GM19193 (cell line): ENCODE data around the gene LANCL2.

Experiments used
- POLR2A ChIP-seq: IDR thresholded peaks from 4 replicates; pipeline ENCODE4 v1.6.1; 2011; ENCODE audit not compliant: insufficient read depth, insufficient read length; ENCODE audit errors: extremely low read depth

Gene LANCL2

GRCh38 chr7:55411844-55412243 lies 46.7 kb downstream of the LANCL2 start:
- TF ChIP-seq POLR2A: no peak

- no peak for TF ChIP-seq POLR2A
These were observed 48.3 kb downstream of the LANCL2 start for GRCh38 chr7:55413442-55413841.

GRCh38 chr7:55415173-55415778 lies 50.1 kb downstream of the LANCL2 start:
- TF ChIP-seq POLR2A: no peak

GRCh38 chr7:55420530-55420929 lies 55.4 kb downstream of the LANCL2 start:
- no peak for TF ChIP-seq POLR2A

GRCh38 chr7:55423277-55423711 lies 58.2 kb downstream of the LANCL2 start:
- TF ChIP-seq POLR2A: no peak

GRCh38 chr7:55423891-55424290 lies 58.8 kb downstream of the LANCL2 start:
- TF ChIP-seq POLR2A: no peak

- no peak for TF ChIP-seq POLR2A
These were observed 60.1 kb downstream of the LANCL2 start for GRCh38 chr7:55425141-55425752.

- TF ChIP-seq POLR2A: no peak
These were observed 61.5 kb downstream of the LANCL2 start for GRCh38 chr7:55426676-55427075.

- no peak for TF ChIP-seq POLR2A
These were observed 62.2 kb downstream of the LANCL2 start for GRCh38 chr7:55427342-55427741.

GRCh38 chr7:55427800-55428199 lies 62.7 kb downstream of the LANCL2 start:
- no peak for TF ChIP-seq POLR2A

- no peak for TF ChIP-seq POLR2A
These were observed 64.8 kb downstream of the LANCL2 start for GRCh38 chr7:55429835-55430499.

- no peak for TF ChIP-seq POLR2A
These were observed 66.8 kb downstream of the LANCL2 start for GRCh38 chr7:55431898-55432297.

- no peak for TF ChIP-seq POLR2A
These were observed 67.4 kb downstream of the LANCL2 start for GRCh38 chr7:55432506-55432905.

GRCh38 chr7:55432939-55433784 lies 68.0 kb downstream of the LANCL2 start:
- TF ChIP-seq POLR2A: no peak

GRCh38 chr7:55435466-55435865 lies 70.3 kb downstream of the LANCL2 start:
- TF ChIP-seq POLR2A: no peak
